ENCODE results near the gene CAMK1D.
"Not testable (repeated sequence)": the region's sequence is repeated elsewhere in the genome, so short reads cannot be mapped to it uniquely, and the experiment has no call there.

CAMK1D gene

DNA sequence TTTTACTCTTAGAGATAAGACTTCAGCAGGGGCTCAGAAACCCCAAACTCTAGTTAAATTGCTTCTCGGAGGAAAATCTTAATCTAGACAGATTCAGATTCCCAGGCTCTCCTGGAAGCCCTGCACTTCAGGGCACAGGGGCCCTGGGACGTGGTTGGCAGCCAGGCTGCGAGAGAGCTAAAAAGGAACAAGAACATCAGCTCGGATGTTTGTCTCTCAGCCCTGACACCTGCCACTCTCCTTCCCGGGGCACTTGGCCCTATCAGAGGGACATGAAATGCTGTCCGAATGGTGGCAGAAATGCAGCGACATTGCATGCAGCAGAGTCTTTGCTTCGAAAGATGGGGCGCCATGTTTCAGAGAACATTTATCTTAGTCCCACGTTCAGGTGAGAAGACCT lies 485.4 kb downstream of the CAMK1D start:
- no peak for DNase-seq

DNA sequence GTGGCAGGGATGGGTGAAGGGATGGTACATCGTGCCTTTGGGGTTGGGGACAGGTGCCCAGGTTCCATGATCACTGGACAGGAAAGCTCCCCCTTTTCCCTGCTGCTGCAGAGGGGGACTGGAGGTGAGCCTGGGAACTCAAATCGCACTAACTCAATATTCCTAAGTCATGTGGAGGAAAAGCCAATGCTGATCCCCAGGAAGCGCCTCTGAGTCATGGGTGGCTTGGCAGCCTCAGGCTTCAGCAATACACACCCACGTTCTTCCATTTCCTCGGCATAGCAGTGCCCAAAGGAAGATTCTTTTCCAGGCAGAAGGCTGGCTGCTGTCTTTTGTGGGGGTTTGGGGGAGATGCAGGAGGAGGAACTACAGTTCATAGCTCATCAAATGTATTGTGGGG lies 486.4 kb downstream of the CAMK1D start:
- DNase-seq, result no peak

DNA sequence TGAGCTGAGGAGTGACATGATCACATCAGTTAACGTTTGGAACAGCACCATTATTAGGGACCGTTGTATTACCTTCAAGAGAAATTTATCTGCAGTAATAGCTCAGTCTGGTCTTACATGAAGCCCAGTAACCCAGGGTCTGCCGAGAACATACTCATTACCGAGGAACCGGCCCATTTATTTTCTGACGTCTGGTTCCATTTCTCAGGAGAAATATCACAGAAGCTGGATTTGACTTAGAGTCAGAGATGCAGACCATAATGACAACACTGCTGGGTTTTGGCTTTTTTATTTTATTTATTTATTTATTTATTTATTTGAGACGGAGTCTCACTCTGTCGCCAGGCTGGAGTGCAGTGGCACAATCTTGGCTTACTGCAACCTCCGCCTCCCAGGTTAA lies 489.0 kb downstream of the CAMK1D start:
- no peak for DNase-seq

DNA sequence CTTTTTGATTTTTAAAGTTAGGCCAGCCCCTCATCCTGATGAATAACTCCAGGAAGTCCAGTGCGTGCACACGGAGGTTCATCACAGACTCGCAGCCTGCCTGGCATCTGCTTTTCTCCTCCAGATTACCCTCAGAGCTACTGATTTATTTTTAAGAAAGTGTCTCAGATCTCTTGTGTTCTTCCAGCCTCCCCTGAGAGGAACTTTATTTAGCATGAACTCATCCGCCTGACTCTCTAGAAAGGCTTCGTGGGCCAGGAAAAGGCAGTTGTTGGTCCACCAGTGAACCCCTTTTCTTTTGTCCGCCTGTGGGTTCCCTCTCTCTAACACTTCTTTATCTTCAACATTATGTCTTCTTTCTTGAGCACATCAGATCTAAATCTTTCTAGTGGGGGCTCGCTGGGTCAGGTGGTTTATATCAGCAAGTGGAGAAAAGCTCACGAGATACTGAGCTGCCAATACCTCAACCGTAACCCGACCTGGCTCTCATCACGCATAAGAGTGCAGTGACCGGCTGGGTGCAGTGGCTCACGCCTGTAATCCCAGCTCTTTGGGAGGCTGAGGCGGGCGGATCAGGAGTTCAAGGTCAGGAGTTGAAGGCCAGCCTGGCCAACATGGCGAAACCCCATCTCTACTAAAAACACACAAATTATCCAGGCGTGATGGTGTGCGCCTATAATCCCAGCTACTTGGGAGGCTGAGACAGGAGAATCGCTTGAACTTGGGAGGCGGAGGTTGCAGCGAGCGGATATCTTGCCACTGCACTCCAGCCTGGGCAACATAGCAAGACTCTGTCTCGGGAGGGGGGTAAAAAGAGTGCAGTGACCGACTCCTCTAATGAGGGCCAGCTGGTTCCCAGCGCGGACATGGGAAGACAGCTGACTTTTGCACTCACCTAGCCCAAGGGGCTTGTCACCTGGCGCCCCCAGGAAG lies 489.9 kb downstream of the CAMK1D start:
- no peak for DNase-seq

DNA sequence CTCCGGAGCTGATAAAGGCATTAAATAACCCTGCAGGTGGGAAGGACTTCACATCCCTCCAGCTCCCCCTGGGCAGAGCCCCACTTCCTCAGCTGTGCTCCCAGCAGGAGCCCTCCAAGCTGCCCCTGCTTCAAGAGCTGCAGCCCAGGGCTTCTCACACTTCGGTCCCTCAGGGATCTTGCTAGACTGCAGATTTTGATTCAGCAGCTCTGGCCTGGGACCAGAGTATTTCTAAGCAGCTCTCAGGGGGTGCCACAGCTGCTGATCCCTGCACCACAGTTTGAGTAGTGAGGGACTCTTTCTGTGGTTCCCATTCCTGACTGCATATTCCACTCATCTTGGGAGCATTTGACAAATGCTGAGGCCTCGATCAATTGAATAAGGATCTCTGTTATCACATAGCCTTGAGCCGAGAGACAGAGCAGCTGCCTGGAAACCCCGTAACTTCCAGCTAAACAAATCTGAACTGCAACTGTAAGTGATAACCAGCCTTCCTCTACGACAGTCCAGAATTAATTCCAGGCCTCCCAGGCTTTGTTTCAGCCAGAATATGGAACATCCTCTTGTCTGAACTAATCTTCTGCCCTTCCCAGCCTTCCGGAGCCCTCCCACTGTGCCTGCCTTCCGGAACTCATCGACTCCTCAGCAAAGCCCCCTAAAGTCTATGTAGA lies 490.7 kb downstream of the CAMK1D start:
- DNase-seq, result no peak

DNA sequence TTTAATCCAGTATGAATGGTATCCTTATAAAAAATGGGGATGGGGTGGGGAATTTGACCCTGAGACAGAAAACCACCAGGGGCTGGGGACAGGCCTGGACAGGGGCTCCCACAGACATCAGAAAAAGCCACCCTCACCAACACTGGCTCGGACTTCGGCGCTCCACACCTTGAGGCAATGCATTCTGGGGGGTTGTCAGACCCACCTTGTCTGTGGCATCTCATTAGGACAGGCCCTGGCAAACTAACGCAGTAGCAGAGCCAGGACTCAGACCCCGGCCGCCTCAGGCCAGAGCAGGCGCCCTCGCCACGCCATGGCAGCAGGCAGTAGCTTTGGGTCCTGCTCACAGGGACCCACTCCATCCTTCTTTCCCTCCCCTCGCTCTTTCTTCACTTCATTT lies 492.1 kb downstream of the CAMK1D start:
- no peak for DNase-seq

DNA sequence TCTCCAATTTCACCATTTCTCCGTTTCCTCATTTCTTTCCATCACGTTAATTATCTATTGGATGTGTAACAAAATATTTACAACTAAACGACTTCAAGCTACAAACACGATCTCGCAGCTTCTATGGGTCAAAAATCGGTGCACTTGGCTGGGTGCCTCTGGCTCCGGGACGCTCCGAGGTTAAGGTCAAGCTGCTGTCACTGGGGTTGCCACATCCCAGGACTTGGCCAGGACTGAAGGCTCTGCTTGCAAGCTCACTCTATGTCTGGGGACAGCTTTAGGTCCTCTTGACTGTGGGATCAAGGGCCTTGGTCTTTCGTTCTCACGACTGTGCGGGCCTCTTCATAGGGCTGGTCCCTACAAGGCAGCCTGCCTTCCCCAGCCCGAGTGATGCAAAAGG lies 492.5 kb downstream of the CAMK1D start:
- no peak for DNase-seq

DNA sequence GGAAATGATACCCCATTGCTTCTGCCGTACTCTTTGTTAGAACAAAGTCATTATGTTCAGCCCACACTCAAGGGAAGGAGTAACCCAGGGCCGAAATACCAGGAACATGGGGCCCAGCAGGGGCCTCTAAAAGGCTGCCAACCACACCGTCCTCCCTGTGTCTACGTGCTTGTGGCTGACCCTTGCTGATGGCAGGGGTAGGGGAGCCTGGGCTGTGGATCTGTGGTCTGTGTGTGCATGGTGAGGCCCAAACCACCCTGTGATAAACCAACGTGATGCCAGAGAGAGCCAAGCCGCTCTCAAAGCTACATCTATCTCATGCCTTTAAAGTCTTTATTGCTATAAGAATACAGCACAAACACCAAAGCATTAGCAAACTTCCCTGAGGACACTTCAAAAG lies 493.0 kb downstream of the CAMK1D start:
- DNase-seq, result no peak

DNA sequence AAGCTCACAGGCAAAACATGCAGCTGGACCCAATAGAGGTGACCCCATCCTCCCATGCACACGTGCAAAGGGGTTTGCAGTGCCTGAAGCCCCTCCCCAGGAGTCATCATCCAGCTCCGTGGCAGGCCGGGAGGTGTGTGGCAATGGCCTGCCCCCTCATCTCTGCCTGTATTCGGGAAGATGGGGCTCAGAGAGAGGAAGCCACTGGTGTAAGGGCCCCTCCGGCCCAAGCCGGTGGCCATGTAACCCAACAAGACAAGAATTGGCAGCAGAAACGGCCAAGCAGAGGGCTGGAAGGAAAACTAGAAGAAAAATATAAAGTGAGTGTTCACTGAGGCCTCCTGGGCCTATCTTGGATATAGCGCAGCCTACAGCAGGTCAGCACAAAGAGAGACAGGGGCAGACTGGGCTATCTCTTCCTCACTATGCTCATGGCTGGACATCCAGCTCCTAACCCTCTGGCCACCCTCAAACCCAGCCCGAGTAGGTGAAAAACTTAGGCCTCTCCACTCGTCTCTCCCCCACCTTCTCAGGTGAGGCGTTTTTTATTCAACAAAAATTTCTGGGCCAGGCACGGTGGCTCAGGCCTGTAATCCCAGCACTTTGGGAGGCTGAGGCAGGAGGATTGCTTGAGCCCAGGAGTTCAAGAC lies 494.1 kb downstream of the CAMK1D start:
- DNase-seq, result no peak

DNA sequence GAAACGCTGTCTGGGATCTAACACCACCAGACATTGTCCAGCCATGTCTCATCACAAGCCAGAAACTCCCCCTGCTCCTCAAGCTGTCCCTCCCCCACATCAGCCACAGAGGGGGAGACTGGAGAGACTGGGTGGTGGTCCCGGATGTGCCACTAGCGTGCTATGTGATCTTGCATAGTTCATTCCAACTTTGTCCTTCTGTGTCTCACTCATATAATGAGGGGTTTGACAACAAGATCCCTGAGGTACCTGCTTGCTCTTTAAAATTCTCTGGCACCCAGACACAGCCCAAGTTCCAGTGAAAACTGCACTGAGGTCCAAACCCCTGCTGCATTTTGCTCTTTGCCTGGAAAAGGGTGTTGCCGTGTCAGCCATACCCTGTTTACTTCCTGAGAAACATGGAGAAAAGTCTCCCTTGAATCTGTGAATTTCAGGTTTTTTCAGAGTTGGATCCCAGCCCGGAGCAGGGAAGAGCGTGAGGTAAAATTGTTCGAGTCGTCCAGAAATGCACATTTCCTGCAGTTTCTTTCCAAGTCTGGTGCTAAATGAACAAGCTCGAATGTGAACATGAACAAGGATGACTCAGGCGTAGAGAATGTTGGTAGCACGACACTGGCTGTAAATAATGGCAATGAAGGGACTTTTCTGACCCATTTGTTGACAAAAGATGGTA lies 495.6 kb downstream of the CAMK1D start:
- DNase-seq, result no peak

DNA sequence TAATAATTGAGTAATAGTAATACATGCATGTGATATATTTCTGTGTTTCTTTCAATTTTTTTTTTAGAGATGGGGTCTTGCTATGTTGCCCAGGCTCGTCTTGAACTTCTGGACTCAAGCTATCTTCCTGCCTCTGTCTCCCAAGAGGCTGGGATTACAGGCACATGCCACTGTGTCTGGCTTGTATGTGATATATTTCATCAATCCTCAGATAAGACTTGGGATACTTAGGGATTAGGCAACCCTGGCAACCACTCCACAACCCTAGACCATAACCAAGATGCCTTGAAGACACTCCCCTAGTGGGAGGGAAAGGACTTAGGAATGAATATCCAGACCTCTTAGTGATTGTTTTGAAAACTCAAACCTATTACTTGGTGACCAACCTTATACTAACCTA lies 497.4 kb downstream of the CAMK1D start:
- DNase-seq, result no peak

DNA sequence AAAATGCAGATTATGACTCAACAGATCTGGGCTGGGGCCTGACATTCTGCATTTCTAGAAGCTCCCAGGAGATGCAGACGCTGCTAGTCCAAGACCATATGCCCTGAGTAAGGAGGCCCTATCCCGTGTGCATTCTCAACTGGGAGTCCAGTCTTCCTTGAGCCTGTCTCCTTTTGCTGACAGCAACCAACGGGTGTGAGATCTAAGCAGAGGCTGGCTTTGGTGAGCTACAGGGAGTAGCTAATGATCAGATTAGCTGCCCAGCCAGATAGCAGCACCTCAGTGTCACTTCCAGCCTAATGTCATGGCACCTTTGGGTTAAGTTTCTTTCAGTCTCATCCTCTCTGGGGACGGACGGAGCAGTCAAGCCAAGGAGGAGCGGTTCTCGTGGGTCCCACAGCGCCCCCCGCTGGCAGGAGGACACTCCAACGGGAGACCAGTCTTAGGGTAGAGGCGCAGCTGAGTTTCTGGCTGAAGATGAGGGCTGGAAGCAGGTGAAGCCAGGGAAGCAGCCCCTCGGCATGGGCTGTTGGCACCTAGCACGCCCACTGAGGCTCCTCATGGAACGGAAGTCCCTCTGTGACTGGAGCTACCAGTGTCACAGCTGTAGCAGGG lies 498.1 kb downstream of the CAMK1D start:
- no peak for DNase-seq

DNA sequence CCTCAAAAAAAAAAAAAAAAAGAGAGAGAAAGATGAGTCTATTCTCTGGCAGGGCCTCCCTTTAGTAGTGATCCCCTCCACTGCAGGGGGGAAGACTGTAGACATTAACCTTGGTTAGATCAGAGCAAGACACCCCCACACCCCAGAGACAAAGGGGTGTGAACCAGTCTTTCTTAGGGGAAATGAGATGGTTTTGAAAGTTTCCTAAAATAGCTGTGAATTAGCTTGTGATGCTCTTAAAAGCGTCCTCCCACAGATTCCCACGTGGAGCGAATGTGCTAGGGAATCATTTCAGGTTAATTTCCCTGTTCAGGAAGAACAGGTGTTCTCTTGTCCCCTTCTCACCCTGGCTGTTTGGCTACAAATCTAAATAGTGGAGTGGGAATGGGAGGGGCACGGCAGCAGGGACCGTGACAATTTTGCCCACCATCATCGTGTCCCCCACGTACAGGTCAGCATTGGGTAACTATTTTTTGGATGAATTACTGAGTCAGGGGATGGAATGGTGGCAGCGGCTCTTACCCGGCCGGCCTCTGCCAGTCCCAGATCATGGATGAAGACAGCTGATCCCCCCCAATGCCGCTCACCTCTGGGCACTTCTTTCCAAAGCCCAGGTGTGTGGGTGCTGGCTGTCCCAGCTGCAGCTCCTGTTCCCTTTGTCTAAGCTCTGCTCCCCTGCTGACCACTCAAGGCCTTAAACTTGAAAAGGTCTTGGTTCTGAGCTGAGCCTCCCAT lies 499.3 kb downstream of the CAMK1D start:
- no peak for DNase-seq

DNA sequence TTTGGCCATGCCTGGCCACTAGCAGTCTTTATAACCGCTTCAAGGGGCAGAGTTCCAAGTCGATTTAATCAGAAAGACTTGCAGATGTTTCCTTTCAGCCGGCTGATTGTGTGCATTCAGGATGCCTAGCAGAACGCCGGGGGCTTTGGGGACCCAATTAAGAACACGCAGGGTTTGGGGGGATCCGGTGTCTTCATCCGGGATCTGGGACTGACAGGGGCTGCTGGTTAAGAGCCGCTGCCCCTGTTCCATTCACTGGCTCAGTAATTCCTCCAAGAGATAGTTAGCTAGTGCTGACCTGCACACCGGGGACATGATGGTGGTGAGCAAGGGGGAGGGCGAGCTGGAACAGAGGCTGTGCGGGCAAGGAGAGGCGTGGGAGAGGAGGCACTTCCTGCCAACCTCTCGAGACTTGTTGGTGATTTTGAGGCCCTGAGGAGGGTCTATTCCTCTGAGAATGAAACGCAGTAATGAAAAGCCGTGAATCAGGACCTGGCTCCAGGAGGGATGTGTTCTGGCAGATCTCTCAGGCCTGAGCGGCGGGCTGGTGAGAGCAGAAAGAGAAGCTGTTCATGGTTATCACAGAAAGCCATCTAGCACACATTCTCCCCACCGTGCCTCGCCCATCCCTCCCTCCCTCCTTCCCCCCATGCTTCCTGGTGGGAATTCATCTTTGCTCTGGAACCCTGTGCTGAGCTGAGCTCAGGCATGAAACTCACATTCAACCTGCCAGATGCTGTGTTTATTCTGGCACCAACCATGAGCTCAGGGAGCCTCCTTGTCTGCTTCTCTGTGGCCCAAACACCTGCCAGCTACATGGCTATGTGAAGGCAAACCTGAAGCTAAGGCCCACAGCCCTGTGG lies 500.2 kb downstream of the CAMK1D start:
- no peak for DNase-seq

DNA sequence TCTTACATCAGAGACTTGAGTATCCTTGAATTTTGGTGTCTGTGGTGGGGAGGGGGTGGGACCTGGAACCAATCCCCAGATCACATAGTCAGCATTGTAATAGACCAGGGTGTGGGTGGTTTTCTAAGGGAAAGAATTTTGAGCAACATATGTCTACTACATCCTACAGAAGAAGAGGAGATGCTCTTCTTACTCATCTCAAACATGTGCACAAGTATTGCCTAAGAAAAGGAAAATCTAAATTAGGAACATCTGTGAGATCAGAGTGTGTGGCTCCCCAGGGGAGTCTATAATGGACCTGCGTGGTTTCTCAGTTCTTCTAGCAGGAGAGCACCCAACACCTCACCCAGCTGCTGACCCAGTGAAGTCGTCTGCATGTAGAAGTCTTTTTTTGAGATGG lies 503.3 kb downstream of the CAMK1D start:
- no peak for DNase-seq

DNA sequence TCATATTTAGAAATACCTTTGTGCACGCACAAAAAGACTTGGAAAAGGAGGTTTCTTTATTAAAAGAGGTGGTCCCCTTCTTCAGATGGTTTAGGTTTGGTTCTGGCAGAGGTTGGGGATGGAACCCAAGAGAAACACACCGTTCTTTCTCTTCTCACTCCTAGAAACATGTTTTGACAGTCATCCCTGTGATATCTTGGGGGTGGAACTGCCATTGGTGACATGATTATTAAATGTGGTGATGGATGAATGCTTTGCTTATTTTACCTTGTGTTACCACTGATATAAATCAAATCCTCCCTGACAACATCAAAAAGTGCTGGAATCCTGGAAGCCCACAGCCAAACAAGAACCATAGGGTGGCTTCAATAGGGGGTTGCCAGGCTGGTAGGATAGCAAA lies 505.6 kb downstream of the CAMK1D start:
- DNase-seq, result no peak

DNA sequence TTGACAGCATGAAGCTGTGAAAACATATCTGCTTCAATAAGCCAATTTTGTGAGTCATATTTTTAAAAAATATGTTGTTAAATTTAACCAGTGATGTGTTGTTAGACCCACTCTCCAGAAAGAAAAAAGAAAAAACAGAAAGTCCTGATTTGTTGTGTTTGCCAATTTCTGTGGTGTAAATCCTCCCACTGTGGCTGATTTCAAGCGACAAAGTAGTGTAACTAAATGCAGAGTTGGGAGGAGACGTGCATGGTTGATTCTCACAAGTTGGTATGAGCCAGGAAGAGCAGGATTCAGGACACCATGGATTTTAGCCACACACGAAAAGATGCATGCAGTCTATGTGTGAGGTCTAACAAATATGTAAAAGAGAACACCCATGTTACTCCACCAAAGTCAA lies 513.1 kb downstream of the CAMK1D start:
- DNase-seq, result no peak

DNA sequence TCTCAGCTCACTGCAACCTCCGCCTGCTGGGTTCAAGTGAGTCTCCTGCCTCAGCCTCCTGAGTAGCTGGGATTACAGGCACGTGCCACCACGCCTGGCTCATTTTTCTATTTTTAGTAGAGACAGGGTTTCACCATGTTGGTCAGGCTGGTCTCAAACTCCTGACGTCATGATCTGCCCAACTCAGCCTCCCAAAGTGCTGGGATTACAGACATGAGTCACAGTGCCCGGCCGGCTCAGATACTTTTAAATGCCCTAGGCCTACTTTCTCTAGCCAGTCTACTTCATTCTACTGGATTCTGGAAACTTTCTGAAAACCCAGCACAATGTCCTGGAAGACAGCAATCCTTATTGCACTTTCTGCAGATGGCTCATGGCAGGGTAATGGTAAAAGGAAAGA lies 516.2 kb downstream of the CAMK1D start:
- not testable (repeated sequence) for DNase-seq

DNA sequence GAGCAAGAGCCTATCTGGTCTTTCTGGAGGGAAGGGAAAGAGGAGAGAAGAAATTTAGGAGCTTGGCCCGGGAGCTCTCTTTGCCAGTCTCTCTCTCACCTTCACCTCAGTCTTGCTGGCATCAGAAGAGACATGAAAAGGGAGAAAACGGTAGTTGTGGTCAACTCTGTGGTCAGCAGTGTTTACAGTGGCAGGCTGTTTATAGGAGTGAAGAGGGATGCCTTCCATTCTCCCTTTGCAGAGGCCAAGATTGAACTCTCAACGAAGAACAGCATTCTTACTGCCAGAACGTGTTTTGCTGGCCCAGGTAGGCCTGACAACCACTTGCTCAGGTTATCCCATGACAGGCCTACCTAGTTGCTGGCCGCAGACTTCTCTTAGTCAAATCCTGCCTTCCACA lies 518.9 kb downstream of the CAMK1D start:
- DNase-seq, result no peak

DNA sequence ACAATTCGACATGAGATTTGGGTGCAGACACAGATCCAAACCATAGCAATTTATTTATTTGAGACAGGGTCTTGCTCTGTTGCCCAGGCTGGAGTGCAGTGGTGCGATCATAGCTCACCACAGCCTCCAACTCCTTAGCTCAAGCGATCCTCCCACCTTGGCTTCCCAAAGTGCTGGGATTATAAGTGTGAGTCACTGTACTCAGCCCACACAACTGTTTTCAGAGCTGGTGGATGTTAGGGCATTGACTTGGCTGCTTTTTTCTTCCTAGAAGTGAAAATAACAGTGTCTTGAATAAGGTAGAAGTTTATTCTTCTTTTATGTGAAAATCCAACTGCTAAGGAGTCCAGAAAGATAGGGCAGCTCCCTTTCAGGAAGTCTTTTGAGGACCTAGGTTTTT lies 520.1 kb downstream of the CAMK1D start:
- DNase-seq, result no peak

DNA sequence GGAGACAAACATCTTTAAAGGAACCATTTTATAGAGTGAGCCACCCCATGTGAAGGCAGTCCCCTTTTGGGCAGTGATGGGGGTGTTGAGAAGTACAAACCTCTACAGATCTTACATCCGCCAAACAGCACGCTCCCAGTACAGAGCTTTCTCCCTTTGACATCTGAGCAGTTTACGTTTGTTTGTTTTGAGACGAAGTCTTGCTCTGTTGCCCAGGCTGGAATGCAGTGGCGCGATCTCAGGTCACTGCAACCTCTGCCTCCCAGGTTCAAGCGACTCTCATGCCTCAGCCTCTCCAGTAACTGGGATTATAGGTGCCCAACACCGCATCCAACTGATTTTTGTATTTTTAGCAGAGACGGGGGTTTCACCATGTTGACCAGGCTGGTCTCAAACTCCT lies 523.2 kb downstream of the CAMK1D start:
- DNase-seq, result no peak
